ENCODE data around the gene IL21R. TPM values are rescaled to one million over a fixed set of nuclear protein-coding genes. Genes with fewer than 3 reads are reported as not detected.

Gene IL21R
- total RNA-seq, 6 experiments from 2014 or later = 0.96 to 1.8 (median 1.2) TPM

DNA sequence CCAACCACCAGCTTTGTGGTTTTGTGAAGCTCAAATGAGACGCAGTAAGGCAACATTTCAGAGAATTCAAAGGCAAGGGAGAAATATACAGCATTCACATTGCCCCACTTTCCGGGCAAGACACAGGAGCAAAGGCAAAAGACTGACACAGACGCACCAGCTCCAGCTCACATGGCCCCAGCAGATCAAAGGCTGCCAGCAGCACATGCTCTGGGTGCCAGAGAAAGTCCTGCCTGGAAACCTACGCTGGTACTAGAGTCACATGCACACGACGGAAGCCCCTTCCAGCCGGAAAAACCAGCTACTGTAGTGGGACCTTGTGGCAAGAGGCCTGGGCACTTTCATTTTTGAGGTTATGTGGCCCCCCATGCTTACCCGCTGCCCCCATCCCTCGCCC, 97.7 kb downstream of the IL21R start:
- Mint-ChIP-seq H3K4me3 (no peak overlapping the region), H3K9me3 (no peaks in the 10 kb centered on the region), H3K27me3 (ENCODE audit: insufficient read depth) (peaks cover 2% of the 10 kb centered on the region; the same call in 1 of the 2 replicates), H3K4me1 (ENCODE audit: low read depth) (peaks cover 29% of the 10 kb centered on the region), H3K27ac (no peak overlapping the region), H3K36me3 (ENCODE audit: low read depth) (peaks cover 59% of the 10 kb centered on the region)
- DNase-seq = no peak
- TF ChIP-seq, protein P1, sequence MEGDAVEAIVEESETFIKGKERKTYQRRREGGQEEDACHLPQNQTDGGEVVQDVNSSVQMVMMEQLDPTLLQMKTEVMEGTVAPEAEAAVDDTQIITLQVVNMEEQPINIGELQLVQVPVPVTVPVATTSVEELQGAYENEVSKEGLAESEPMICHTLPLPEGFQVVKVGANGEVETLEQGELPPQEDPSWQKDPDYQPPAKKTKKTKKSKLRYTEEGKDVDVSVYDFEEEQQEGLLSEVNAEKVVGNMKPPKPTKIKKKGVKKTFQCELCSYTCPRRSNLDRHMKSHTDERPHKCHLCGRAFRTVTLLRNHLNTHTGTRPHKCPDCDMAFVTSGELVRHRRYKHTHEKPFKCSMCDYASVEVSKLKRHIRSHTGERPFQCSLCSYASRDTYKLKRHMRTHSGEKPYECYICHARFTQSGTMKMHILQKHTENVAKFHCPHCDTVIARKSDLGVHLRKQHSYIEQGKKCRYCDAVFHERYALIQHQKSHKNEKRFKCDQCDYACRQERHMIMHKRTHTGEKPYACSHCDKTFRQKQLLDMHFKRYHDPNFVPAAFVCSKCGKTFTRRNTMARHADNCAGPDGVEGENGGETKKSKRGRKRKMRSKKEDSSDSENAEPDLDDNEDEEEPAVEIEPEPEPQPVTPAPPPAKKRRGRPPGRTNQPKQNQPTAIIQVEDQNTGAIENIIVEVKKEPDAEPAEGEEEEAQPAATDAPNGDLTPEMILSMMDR (IDR thresholded peaks at IDR 0.05) = no peak

GRCh38 chr16:27500801-27501200, 98.8 kb downstream of the IL21R start:
- peaks cover 66% of the 10 kb centered on the region for H3K36me3 Mint-ChIP-seq (ENCODE audit: low read depth)
- H3K27me3 Mint-ChIP-seq (ENCODE audit: insufficient read depth) = peaks cover 2% of the 10 kb centered on the region; the same call in 1 of the 2 replicates
- no peak for DNase-seq
- no peak overlapping the region for H3K27ac Mint-ChIP-seq
- H3K4me1 Mint-ChIP-seq (ENCODE audit: low read depth) = peaks cover 18% of the 10 kb centered on the region
- TF ChIP-seq, protein P1 (IDR thresholded peaks at IDR 0.05) = no peak
- H3K9me3 Mint-ChIP-seq = no peaks in the 10 kb centered on the region
- H3K4me3 Mint-ChIP-seq = no peak overlapping the region

Other genes starting within 250 kb of the IL21R start
- gene KDM8, start 198.6 kb upstream of the IL21R start, total RNA-seq (2021; fragmentation: NEBNext Ultra II Directional; extraction: Animal tissue kit (Norgen Biotek cat#: 25700)) = 1 to 10 TPM; 4.1 to 5.8 (median 4.9) TPM
- gene NSMCE1, start 133.4 kb upstream of the IL21R start, total RNA-seq (2021; fragmentation: NEBNext Ultra II Directional; extraction: Animal tissue kit (Norgen Biotek cat#: 25700)) = 10 to 100 TPM; 63.6 to 71.3 (median 66.5) TPM
- gene IL4R, start 88.2 kb upstream of the IL21R start, total RNA-seq (2021; fragmentation: NEBNext Ultra II Directional; extraction: Animal tissue kit (Norgen Biotek cat#: 25700)) = 10 to 100 TPM; 20.0 to 27.0 (median 23.2) TPM
- gene GTF3C1, start 147.7 kb downstream of the IL21R start, total RNA-seq (2021; fragmentation: NEBNext Ultra II Directional; extraction: Animal tissue kit (Norgen Biotek cat#: 25700)) = 10 to 100 TPM; 66.6 to 86.1 (median 80.3) TPM
- 10 to 100 TPM; 18.6 to 24.1 (median 19.9) TPM for gene KATNIP, start 148.0 kb downstream of the IL21R start, total RNA-seq (2021; fragmentation: NEBNext Ultra II Directional; extraction: Animal tissue kit (Norgen Biotek cat#: 25700))